ENCODE results near the gene PNMA1. TPM values are rescaled to one million over a fixed set of nuclear protein-coding genes. Genes with fewer than 3 reads are reported as not detected.

PNMA1 gene
- total and polyA plus RNA-seq, 2 of the 13 experiments (the other 11 are each of a cell fraction or from before 2014, with no cell fraction given) = 7.0 to 8.3 TPM

DNA sequence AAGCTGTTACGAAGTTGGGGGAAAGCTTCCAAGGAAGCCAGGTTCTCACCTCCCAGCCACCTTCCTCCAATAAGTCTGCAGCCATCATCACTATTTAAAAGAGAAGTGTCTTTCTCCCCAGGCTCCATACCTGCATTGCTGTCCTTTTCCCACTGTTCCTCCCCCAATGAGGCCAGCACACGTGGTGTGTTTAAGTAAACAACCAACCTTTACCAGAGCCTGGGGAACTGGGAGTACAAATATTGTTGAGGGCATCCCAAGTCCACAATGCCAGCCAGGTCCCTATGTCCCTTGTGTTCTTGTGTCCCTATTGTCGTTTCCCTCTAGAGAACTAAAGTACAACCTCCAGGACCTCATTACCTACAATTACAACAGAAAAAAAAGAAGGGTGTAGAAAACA lies 49.2 kb upstream of the PNMA1 start (continued):
- TF ChIP-seq, protein P1, sequence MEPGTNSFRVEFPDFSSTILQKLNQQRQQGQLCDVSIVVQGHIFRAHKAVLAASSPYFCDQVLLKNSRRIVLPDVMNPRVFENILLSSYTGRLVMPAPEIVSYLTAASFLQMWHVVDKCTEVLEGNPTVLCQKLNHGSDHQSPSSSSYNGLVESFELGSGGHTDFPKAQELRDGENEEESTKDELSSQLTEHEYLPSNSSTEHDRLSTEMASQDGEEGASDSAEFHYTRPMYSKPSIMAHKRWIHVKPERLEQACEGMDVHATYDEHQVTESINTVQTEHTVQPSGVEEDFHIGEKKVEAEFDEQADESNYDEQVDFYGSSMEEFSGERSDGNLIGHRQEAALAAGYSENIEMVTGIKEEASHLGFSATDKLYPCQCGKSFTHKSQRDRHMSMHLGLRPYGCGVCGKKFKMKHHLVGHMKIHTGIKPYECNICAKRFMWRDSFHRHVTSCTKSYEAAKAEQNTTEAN (CRISPR knock-in tag; conservative IDR thresholded peaks at IDR 0.05) = 0 out of 2 replicates have a peak, but pooled peaks have one; percentile 52
- TF ChIP-seq RBAK (CRISPR knock-in tag; IDR thresholded peaks at IDR 0.05) = no peak
- no peak for TF ChIP-seq HOXA9 (CRISPR knock-in tag; IDR thresholded peaks at IDR 0.05; ENCODE audit: borderline replicate concordance)
- no peak for TF ChIP-seq NFYB (CRISPR knock-in tag; IDR thresholded peaks at IDR 0.05)
- TF ChIP-seq HOXA3 (CRISPR knock-in tag; IDR thresholded peaks at IDR 0.05) = 0 out of 2 replicates have a peak, but pooled peaks have one; percentile 40
- TF ChIP-seq ZKSCAN8 (CRISPR knock-in tag; IDR thresholded peaks at IDR 0.05; ENCODE audit: borderline replicate concordance) = no peak; the same call in 1 of the 2 replicates
- TF ChIP-seq, protein P2, sequence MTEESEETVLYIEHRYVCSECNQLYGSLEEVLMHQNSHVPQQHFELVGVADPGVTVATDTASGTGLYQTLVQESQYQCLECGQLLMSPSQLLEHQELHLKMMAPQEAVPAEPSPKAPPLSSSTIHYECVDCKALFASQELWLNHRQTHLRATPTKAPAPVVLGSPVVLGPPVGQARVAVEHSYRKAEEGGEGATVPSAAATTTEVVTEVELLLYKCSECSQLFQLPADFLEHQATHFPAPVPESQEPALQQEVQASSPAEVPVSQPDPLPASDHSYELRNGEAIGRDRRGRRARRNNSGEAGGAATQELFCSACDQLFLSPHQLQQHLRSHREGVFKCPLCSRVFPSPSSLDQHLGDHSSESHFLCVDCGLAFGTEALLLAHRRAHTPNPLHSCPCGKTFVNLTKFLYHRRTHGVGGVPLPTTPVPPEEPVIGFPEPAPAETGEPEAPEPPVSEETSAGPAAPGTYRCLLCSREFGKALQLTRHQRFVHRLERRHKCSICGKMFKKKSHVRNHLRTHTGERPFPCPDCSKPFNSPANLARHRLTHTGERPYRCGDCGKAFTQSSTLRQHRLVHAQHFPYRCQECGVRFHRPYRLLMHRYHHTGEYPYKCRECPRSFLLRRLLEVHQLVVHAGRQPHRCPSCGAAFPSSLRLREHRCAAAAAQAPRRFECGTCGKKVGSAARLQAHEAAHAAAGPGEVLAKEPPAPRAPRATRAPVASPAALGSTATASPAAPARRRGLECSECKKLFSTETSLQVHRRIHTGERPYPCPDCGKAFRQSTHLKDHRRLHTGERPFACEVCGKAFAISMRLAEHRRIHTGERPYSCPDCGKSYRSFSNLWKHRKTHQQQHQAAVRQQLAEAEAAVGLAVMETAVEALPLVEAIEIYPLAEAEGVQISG (CRISPR knock-in tag; IDR thresholded peaks at IDR 0.05) = peak; percentile 36; the same call in 1 of the 2 replicates
- no peak for TF ChIP-seq TAF1 (CRISPR knock-in tag; IDR thresholded peaks at IDR 0.05)
- TF ChIP-seq, protein P3, sequence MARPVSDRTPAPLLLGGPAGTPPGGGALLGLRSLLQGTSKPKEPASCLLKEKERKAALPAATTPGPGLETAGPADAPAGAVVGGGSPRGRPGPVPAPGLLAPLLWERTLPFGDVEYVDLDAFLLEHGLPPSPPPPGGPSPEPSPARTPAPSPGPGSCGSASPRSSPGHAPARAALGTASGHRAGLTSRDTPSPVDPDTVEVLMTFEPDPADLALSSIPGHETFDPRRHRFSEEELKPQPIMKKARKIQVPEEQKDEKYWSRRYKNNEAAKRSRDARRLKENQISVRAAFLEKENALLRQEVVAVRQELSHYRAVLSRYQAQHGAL (CRISPR knock-in tag; IDR thresholded peaks at IDR 0.05; ENCODE audit: not compliant biosample characterization) = no peak
- no peak for TF ChIP-seq U2AF1 (optimal IDR thresholded peaks at IDR 0.05; ENCODE audit: low read depth, low read length)
- 0 out of 2 replicates have a peak, but pooled peaks have one; percentile 46 for TF ChIP-seq ERF (CRISPR knock-in tag; IDR thresholded peaks at IDR 0.05)
- TF ChIP-seq, protein P4, sequence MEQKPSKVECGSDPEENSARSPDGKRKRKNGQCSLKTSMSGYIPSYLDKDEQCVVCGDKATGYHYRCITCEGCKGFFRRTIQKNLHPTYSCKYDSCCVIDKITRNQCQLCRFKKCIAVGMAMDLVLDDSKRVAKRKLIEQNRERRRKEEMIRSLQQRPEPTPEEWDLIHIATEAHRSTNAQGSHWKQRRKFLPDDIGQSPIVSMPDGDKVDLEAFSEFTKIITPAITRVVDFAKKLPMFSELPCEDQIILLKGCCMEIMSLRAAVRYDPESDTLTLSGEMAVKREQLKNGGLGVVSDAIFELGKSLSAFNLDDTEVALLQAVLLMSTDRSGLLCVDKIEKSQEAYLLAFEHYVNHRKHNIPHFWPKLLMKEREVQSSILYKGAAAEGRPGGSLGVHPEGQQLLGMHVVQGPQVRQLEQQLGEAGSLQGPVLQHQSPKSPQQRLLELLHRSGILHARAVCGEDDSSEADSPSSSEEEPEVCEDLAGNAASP (CRISPR knock-in tag; IDR thresholded peaks at IDR 0.05; ENCODE audit: borderline replicate concordance) = peak; percentile 19; the same call in 1 of the 2 replicates
- no peak for TF ChIP-seq ZSCAN31 (CRISPR knock-in tag; IDR thresholded peaks at IDR 0.05; ENCODE audit: low read depth)
- TF ChIP-seq ZSCAN21 (CRISPR knock-in tag; IDR thresholded peaks at IDR 0.05; ENCODE audit: borderline replicate concordance) = no peak
- TF ChIP-seq SMYD3 (CRISPR knock-in tag; IDR thresholded peaks at IDR 0.05) = no peak
- TF ChIP-seq, protein P5, sequence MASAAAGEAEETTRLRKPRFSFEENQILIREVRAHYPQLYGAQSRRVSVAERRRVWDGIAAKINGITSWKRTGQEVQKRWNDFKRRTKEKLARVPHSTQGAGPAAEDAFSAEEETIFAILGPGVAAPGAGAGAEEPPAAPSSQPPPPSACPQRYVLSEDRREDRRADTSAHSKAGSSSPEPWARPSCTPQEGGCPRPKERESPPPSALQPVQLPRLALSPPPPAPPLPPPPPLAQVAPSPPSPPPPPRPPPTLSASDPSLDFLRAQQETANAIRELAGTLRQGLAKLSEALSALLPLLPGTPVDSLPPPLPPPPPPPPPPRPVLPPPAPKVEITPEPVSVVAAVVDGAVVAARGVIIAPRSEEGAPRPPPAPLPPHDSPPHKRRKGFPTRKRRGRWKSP (CRISPR knock-in tag; IDR thresholded peaks at IDR 0.05) = no peak
- no peak for TF ChIP-seq FOXP1 (IDR thresholded peaks at IDR 0.05)
- TF ChIP-seq FOXP1 (CRISPR knock-in tag; IDR thresholded peaks at IDR 0.05) = peak; percentile 83
- no peak for TF ChIP-seq ZNF883 (CRISPR knock-in tag; IDR thresholded peaks at IDR 0.05; ENCODE audit: not compliant biosample characterization)

Data from HepG2 (cell line).